Bone marrow (tissue), 2 donors: ENCODE results near the gene LIG3.
A peak's percentile ranks its signal among the peaks of the same experiment; 100 is the strongest.
"Not testable (repeated sequence)": the region's sequence is repeated elsewhere in the genome, so short reads cannot be mapped to it uniquely, and the experiment has no call there.

Source experiments
- DNase-seq, 2 donors: peaks; one replicate each; lab custom pipeline; 2025; lab: John Stamatoyannopoulos, UW

LIG3 gene

DNA sequence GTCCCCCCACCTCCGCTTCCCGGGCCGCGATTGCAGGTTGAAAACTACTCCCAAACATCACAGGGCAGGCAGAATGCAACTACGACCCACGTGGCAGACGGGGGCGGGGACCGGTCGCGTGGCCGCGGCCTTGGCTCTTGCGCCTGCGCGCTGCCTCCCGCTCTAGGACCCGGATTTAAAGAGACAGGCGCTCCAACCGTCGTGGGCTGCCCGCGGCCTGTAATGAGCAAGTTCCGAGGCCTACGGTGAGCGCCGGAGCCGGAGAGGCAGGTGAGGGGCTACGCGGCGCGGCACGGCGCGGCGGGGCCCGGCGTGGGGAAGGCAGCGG, at the start of gene LIG3:
Gene LIG3, plus strand, starts transcription at position 160 of the 328 bp plus-strand sequence. CDS start 2,494 bp downstream, outside the sequence.
- DNase-seq = peak; percentile 77 to 96

DNA sequence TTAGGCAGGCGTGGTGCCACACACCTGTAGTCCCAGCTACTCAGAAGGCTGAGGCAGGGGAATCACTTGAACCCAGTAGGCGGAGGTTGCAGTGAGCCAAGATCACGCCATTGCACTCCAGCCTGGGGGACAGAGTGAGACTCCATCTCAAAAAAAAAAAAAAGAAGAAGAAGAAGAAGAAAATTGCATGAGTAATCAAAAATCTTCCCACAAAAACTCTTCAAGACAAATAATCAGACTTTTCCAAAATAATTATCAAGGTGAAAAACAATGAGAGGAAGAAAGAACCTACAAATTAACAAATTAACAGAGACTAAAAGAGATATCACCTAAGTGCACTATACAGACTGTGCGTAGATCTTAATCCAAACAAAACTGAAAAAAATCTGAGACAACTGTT, 29.5 kb upstream of the LIG3 start:
- DNase-seq = not testable (repeated sequence)

GRCh38 chr17:34958438-34958837, 21.9 kb upstream of the LIG3 start:
- no peak for DNase-seq

DNA sequence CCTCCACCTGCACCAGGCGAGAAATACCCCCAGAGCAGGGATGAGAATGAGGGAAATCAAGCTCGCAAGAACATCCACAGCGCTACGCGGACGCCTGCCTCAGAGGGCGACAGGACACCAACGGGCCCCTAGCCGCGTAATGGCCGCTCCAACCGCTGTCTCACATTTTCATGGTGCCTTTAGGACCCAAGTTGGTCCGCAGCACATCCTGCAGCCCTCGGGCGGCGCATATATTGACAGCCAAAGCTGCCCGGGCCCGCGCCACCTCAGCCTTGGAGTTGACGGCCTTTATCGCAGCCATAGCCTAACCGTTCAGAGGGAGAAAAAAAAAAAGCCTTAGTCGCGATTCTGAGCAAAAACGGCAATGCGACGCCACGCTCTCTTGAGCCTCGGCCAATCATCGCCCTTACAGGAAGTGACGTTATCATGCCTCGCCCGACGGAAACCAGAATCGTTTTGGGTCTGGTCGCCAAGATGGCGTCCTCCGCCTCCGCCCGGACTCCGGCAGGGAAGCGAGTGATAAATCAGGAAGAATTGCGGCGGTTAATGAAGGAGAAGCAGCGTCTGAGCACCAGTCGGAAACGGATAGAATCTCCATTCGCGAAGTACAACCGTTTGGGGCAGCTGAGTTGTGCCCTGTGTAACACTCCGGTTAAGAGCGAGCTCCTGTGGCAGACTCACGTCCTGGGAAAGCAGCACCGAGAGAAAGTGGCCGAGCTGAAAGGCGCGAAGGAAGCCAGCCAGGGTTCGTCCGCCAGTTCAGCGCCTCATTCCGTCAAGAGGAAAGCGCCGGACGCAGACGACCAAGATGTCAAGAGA, 19.0 kb upstream of the LIG3 start, which contains the start of the genes CCT6B and ZNF830:
Gene CCT6B, minus strand, starts transcription at position 368 of the 819 bp plus-strand sequence. Its CDS starts 67 bp downstream, at position 301.
Gene ZNF830, plus strand, starts transcription at position 448 of the 819 bp plus-strand sequence. Its CDS starts 27 bp downstream, at position 475.
- DNase-seq = peak; percentile 87 to 94

GRCh38 chr17:34974179-34974578, 6.1 kb upstream of the LIG3 start:
- no peak for DNase-seq

DNA sequence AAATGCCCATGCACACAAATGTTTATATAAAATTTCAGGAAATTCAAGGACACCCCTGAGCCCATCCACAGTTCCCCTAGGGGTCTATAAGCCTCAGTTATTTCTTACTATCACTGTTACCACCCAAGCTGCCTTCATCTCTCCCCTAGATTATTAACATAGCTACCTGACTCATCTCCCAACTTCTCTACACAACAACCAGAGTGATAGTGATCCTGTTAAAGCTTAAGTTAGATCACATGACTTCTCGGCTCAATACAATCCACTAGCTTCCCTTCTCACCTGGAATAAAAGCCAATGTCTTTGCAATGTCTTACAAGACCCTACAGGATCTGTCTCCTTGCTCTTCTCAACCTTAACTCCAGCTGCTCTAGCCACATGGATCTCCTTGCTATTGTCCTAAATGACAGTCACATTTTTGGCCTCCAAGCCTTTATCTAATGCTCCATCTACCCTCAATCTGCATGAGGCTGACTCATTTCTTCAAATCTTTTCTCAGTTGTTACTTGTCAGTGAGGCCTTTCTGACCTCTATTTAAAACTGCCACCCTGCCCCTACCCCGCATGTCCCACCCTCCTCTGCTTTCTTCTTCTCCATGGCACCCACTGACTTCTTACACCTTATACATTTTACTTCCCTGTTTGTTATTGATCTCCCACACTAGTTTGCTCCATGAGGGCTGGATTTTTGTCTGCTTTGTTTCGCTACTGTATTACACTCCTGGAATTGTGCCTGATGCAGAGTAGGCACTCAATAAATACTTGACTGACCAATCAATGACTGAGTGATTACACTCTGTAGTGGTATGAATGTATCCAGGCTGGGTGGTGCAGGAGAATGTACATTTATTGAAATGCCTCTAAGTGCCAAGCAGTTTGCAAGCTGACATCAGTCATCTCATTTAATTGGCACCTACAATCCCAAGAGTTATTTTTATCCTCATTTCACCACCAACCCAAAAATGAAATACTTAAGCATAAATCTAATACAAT, 5.2 kb upstream of the LIG3 start:
- no peak for DNase-seq

- DNase-seq = no peak
Measured at GRCh38 chr17:34979153-34979552, 1.2 kb upstream of the LIG3 start.

DNA sequence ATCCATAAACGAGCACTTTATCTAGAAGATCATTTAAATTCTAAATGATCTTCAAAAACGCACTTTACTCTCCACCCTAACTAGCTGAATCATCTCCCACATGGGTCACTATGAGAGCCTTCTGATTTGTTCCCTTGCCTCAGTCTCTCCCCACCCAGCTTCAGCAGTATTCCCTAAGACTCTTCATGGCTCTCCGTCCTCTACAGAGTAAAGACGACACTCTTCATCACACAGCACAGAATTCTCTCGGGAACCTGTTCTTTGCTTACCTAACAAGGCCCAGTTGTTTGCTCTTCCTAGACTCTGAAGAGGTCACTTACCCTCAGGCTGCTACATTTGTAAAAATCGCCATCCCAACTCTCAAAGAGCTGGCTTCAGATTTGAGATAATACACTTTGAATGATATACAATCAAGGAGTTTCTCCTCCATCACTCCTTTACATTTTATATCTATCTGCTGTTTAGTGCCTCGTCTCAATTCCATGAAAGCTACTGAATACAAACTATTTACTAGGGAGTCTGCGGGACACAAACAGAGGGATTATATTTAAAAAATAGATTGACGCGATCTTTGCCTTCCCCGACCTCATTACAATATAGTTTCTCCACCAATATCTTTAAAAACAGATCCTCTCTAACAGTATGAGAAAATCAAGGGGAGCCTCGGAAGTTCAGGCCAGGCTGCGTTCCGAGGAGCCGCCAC, 511 bp upstream of the LIG3 start:
- DNase-seq = no peak

GRCh38 chr17:34980681-34981537, 597 bp downstream of the LIG3 start:
- peak; percentile 74 to 96 for DNase-seq

DNA sequence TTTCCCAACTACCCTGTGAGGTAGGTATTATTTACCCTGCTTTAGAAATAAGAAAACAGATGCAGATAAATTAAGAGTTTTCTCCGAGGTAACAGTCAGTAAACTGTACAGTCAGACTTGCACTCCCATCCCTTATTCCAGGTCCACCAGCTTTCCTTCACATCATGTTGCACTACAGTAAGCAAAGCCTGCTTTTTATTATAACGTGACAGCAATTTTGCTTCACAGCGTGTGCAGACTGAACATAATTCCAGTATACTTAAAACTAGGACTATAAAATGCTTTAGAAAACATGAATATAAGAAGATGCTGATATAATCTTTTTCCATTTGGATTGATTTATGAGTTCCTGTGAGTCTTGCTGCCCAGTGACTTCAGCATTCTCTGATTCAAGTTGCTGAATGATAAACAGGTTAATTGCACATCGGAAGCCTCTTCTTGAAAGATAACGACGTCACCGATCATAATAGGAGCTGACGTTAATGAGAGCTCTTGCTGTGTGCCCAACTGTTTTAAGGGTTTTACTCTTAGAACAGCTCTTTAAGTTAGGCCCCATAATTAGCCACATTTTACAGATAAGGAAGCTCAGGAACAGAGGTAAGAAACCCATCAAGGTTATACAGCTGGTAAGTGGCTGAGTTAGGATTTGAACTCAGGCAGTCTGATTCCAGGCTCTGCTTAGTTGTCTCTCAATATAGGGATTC, 1.4 kb downstream of the LIG3 start:
- no peak for DNase-seq

- DNase-seq = no peak
Measured at GRCh38 chr17:34987232-34987631, 6.9 kb downstream of the LIG3 start.

GRCh38 chr17:34988644-34989043, 8.3 kb downstream of the LIG3 start:
- DNase-seq = no peak

- DNase-seq = no peak
Measured at GRCh38 chr17:34989473-34989872, 9.2 kb downstream of the LIG3 start.

DNA sequence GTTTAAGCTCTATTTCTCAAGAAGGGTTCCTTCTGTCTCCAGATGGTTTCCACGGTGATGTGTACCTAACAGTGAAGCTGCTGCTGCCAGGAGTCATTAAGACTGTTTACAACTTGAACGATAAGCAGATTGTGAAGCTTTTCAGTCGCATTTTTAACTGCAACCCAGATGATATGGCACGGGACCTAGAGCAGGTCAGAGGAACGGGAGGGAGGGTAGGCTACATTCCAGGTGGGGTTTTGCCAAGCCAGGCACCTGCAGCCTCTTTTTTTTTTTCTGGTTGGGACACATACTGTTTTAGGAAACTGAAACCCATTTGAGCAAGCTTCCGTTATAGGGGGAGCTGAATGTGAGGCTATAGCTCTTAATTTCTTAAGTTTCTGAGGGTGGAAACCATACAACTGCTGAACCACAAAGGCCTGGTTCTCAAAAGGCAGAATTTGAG, 10.6 kb downstream of the LIG3 start:
- no peak for DNase-seq

GRCh38 chr17:34991606-34992005, 11.3 kb downstream of the LIG3 start:
- DNase-seq = no peak

DNA sequence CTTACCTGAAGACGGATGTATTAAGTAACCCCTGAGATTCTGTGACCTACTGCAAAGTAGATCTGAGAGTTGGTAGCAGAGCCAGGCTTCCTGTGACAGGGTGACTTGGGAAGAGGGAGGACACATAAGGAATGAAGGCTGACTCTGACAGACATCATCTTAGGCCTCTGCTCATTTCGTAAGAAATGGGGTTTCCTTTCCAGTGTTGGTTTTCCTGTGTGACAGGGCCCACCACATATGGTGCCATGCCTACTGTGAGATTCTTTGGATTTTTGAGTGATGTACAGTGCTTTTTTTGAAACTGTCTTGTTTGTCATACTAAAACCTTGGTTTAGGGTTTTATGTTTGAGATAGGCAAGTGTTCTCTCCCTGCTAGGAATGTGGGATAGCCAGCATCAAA, 12.7 kb downstream of the LIG3 start:
- DNase-seq = no peak

- no peak for DNase-seq
Measured at GRCh38 chr17:34996422-34997285, 16.3 kb downstream of the LIG3 start.

- DNase-seq = no peak
Measured at GRCh38 chr17:34997355-34997862, 17.1 kb downstream of the LIG3 start.

- peak; percentile 51 to 65 for DNase-seq
Measured at GRCh38 chr17:34998205-34998604, 17.9 kb downstream of the LIG3 start.
